ENCODE results near the gene DHX34. TPM values are rescaled to one million over a fixed set of nuclear protein-coding genes. Genes with fewer than 3 reads are reported as not detected.
A peak's percentile ranks its signal among the peaks of the same experiment; 100 is the strongest.

Gene DHX34
- total RNA-seq, 2 donors from 2014 or later: 20.4 to 21.3 TPM

GRCh38 chr19:47389150-47389556 lies 40.0 kb downstream of the DHX34 start:
- H3K27ac ChIP-seq: no peak overlapping the region
- ATAC-seq (ENCODE audit: insufficient number of reproducible peaks, low FRiP score, low read depth): no peak
- no peak overlapping the region for H3K4me3 ChIP-seq
- no peak for DNase-seq (ENCODE audit: low spot score)
- H3K36me3 ChIP-seq: no peaks in the 10 kb centered on the region
- no peaks in the 10 kb centered on the region for H3K27me3 ChIP-seq (replicated peaks; ENCODE audit: insufficient read depth)
- H3K4me1 ChIP-seq (ENCODE audit: control insufficient read depth in 1 of 2, low read depth in 2 of 2): no peaks in the 10 kb centered on the region
- TF ChIP-seq CTCF (IDR thresholded peaks at IDR 0.05): no peak
- H3K9me3 ChIP-seq: no peaks in the 10 kb centered on the region

- TF ChIP-seq CTCF (IDR thresholded peaks at IDR 0.05): no peak
- Histone ChIP-seq H3K27me3 (replicated peaks; ENCODE audit: insufficient read depth) (no peaks in the 10 kb centered on the region), H3K27ac (no peak overlapping the region), H3K36me3 (no peaks in the 10 kb centered on the region), H3K4me1 (ENCODE audit: control insufficient read depth in 1 of 2, low read depth in 2 of 2) (no peaks in the 10 kb centered on the region), H3K9me3 (no peaks in the 10 kb centered on the region), H3K4me3 (no peak overlapping the region)
- no peak for ATAC-seq (ENCODE audit: insufficient number of reproducible peaks, low FRiP score, low read depth)
- no peak for DNase-seq (ENCODE audit: low spot score)
Observed at GRCh38 chr19:47390533-47391488, 41.7 kb downstream of the DHX34 start.

GRCh38 chr19:47391510-47392223 lies 42.6 kb downstream of the DHX34 start:
- TF ChIP-seq CTCF (IDR thresholded peaks at IDR 0.05): peak; percentile 87
- no peaks in the 10 kb centered on the region for H3K4me1 ChIP-seq (ENCODE audit: control insufficient read depth in 1 of 2, low read depth in 2 of 2)
- DNase-seq (ENCODE audit: low spot score): no peak
- no peaks in the 10 kb centered on the region for H3K27me3 ChIP-seq (replicated peaks; ENCODE audit: insufficient read depth)
- no peak for ATAC-seq (ENCODE audit: insufficient number of reproducible peaks, low FRiP score, low read depth)
- no peak overlapping the region for H3K4me3 ChIP-seq
- H3K36me3 ChIP-seq: no peaks in the 10 kb centered on the region
- H3K9me3 ChIP-seq: no peaks in the 10 kb centered on the region
- no peak overlapping the region for H3K27ac ChIP-seq

- DNase-seq (ENCODE audit: low spot score): no peak
- Histone ChIP-seq H3K4me3 (no peak overlapping the region), H3K27me3 (replicated peaks; ENCODE audit: insufficient read depth) (no peaks in the 10 kb centered on the region), H3K36me3 (no peaks in the 10 kb centered on the region), H3K27ac (no peak overlapping the region), H3K9me3 (no peaks in the 10 kb centered on the region), H3K4me1 (ENCODE audit: control insufficient read depth in 1 of 2, low read depth in 2 of 2) (no peaks in the 10 kb centered on the region)
- ATAC-seq (ENCODE audit: insufficient number of reproducible peaks, low FRiP score, low read depth): no peak
- TF ChIP-seq CTCF (IDR thresholded peaks at IDR 0.05): no peak
Observed at GRCh38 chr19:47398707-47399597, 49.8 kb downstream of the DHX34 start.
